NCI-H2107 treated with DMSO at 0.1 percent for 48 hours (cell line): ENCODE data around the gene HIVEP3.

Experiments used
- DNase-seq: peaks from one replicate; lab custom pipeline; 2025; ENCODE audit not compliant: unreplicated experiment; lab: John Stamatoyannopoulos, UW

Gene HIVEP3

GRCh38 chr1:41658431-41659158, 260.1 kb downstream of the HIVEP3 start:
- DNase-seq = no peak

DNA sequence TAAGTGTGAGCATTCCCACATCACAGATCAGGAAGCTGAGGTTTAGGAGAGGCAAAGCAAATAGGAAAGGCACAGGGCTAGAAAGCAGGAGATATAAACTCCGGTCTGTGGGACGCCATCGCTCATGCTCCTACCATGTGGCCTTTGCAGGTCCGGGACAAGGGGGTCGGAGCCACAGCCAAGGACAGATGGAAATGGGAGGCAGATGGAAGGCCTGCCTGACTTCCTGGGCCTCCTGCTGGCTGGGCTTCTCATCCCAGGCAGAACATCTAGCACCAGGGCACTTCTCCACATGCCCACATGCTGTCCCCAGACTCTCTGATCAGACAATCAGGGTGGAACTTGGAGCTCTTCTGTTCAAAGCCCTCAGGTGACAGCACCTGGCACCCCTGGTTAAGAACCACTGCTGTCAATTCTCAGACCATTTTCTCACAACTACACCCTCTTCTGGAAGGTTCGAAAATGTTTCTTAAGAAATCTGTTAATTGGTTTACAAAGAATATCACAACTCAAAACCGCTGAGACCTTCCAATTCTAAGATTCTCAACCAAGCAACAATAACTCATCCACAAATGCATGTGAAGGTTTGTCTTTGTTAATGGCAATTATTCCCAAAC, 260.9 kb downstream of the HIVEP3 start:
- no peak for DNase-seq

DNA sequence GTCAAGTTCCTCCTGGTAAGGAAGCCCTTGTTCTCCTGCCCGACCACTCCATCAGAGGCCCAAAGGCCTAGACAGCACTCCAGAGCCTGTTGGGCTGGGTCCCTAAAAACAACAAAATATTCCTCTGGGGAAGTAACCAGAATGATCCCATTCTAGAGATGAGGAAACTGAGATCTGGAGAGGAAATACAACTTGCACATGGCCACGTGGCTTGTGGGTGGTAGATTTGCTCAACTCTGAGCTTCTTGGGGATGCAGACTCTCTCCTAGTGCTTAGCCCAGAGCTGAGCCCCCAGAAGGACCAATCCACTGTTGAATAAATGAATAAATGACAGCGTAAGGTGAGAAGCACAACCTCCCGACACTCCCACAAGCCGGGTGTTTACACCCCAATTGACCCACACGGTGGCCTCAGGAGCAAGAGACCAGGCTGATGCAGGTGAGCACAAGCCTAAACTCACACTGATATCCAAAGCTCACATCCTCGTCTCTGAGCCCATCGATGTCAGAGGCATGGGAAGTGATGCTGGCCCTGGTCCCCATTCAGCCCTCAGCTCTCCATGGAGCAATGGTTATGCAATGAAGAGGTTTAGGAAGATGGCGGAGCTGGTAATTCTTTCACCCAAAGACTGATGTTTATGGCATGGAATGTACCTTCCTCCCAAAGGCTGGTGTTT, 261.8 kb downstream of the HIVEP3 start:
- DNase-seq = no peak

DNA sequence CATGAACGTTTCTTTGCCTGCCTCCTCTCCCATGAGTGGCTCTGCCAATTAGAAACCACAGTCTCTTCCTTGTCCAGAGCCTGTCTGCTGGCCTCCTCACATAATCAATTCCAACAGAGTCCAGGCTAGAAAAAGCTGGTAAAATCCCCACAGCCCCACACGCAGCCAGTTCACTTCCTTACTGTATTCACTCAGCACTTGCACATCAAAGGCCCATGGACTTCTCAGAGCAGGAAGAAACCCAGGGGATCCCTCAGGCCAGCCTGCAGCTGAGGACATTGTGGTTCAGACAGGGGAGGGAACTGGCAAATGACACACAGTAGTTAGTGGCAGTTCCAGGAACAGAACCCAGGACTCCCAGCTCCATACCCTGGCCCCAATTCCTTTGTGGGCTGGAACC, 262.7 kb downstream of the HIVEP3 start:
- no peak for DNase-seq

GRCh38 chr1:41655632-41656031, 263.1 kb downstream of the HIVEP3 start:
- no peak for DNase-seq

DNA sequence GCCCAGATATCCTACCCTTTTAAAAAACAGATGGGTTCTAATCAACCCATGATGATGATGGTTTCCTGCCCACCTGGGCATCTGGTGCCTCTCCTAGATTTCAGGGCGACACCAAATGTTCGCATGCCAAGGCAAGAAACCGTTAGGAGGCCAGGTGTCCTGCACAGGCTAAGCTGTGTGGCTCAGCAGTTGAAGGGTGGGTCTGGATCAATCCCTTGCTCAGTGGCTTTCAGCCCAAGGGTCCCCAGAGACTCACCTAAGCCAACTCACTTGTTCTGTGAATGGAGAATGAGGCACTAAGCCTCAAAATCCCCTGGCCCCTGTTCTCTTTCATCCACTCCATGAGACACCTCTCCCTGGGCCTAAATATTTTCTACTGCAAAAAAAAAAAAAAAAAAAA, 265.1 kb downstream of the HIVEP3 start:
- no peak for DNase-seq

GRCh38 chr1:41652384-41653265, 266.1 kb downstream of the HIVEP3 start:
- DNase-seq = no peak

DNA sequence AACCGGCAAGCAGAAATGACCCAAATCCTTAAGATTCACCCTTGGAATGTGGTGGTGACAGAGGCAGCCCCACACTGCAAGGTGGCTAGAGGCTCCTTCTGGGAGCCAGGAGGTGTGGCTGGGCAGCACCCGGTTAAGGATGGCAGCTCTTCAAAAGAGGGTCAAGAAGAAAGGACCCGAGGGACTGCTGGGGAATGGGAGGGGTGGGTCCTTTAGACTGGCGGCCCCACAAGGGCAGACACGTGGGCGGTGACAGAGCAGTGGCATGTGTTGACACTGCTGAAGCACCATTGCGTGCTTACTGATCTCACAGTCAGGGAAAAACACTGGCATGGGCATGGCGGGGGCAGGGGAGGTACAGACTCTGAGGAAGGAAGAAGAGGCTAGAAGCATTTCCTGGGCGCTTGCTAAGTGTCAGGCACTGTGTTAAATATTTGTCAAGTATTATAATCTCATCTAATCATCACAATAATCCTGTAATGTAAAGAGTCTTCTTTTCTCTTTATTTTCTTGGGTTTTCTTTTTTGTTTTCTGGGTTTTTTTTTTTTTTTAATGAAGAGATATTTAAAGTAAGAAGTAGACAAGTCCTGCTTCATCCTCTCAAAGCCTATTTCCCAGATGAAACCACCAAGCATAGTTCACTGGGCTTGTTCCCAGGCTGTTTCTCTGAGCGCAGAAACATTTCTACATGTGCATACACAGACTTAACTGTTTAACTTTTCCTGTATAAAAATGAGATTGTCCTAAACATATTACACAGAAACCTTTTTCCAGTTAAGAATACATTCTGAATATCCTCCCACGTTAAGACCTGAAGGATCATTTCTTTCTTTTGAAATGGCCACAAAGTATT, 268.5 kb downstream of the HIVEP3 start:
- no peak for DNase-seq

DNA sequence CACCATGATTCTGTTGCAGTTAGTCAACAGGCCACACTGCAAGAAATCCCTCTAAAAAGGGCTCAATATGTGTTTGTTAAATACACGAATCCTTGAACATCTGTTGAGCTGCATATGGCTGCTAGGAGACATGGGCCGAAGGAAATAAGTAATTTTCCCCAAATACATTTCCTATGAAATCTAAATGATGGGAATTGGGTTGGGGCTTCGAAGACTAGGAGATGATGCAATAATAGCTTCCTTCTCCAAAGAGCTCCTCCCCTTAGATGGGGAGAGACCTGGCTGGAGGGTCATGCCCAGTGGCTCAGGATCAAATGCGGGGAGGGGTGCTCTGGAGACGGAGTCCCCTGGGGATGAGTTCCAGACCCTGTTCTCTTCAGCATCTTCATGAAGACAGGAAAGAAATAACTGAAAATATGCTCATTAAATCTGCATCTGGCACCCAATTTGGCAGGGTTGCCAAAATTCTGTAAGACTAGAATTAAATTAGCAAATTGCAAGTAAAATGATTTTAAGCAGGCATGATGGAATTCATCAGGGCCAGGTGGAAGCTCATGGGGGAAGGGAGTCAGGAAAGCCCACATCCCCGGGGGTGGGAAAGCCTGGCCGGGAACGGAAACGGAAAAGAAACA, 269.2 kb downstream of the HIVEP3 start:
- no peak for DNase-seq

DNA sequence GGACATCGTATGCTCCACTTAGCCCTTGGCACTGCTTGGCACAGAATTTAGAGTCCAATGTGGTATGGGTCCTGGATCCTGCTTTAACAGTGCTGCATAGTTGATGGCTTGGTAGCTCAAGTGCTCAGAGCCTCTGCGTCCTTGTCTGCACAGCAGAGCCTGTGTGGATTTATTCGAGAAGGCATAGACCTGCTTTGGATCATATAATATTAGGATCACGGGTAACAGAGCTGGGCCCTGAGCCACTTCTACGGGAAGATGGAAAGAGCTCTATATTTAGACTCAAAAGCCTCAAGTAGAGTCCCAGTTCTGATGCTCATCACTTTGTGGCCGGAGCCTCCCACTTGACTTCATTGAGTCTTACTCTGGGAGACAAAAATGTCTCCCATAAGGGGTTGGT, 269.9 kb downstream of the HIVEP3 start:
- DNase-seq = no peak

DNA sequence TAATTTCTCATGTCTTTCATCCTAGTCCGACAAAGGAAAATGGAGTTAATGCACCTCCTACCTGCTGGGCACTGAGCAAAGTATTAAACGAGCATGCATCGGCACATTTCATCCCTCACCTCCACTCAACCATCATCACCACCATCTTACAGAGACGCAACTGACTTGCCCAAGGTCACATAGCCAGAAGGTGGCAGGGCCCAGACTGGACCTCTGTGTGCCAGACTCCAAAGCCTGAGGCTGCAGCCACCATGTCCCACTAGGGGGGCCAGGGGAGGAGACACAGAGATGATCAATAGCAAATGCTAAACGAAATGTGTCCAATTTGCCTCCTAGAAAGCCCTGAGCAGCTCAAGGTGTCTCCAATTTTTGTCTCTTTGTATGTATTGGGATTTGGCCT, 270.5 kb downstream of the HIVEP3 start:
- no peak for DNase-seq

DNA sequence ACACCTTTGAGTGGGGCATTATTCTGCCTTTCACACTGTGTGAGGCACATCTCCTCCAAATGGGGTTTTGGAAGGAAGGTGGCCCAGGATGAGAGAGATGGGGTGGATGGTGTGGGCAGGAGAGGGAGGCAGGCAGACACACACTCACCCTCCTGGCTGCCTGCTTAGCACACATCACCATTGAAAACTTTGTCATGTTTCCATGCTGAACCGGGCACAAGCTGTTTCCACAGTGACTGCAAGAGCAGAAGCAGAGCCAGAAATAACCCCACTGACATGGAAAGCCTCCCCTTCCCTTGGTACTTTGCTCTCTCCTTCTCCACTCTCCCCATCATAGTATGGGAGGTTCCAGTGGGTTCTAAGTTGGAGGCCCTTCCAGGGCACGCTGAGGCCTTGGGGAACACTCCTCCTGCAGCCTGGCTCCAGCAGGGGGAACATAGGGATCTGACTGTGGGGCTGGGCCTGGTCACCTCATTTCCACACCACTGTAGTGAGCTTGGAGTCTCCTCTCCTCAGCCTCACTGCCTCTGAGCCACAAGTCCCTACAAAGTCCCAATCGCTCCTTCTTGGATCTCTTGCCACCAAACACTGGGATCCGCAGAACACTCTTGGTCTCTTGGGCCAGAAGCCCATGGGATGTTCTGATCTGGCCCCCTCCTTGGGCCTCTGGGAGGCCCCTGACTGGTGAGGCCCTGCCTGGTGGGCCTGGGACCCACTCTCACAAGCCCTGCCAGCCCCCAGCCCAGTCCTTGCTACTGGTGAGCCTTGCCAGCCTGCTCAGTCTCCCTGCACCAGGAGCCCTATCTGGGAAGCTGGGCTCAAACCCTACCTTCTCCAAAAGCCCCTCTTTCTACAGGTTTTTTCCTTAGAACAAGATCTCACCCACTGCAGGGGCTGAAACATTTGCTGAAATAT, 271.2 kb downstream of the HIVEP3 start:
- DNase-seq = no peak

GRCh38 chr1:41646186-41646585, 272.5 kb downstream of the HIVEP3 start:
- DNase-seq = no peak

DNA sequence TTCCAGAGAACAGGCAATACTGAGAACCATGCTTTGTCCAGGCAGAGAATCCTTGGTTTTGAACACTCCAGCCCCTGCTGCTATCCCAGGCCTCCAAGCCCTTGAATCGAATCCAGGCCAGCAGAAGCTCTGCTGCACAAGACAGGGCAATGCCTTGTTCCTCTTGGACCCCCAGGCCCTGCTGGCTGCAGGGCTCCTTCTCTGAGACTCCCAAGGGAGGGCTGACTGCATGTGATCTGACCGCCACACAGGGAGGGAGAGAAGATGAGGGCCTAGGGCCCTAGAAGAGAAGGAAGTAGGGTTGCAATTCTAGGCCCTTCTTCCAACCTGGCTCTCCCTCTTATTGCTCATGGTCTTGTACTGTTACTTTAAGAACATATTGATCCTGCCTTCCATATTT, 273.7 kb downstream of the HIVEP3 start:
- no peak for DNase-seq

- no peak for DNase-seq
Observed at GRCh38 chr1:41642922-41643821, 275.6 kb downstream of the HIVEP3 start.

GRCh38 chr1:41641941-41642527, 276.7 kb downstream of the HIVEP3 start:
- DNase-seq = no peak

GRCh38 chr1:41641475-41641814, 277.3 kb downstream of the HIVEP3 start:
- DNase-seq = no peak
